UCSD-AML1 (cell line): Measurements from ENCODE around the gene S100A16.

Experiments
- DNase-seq: peaks from one replicate; lab custom pipeline; 2025; ENCODE audit not compliant: unreplicated experiment; lab: John Stamatoyannopoulos, UW

The S100A16 gene

GRCh38 chr1:153616144-153616916 is 3.4 kb upstream of the S100A16 start, which contains the start of gene S100A14:
Gene S100A14, minus strand, starts transcription at chr1:153616325. Its CDS starts 467 bp downstream, at chr1:153615858.
- DNase-seq: no peak

GRCh38 chr1:153615406-153615805 is 2.5 kb upstream of the S100A16 start:
- DNase-seq: no peak

GRCh38 chr1:153614906-153615305 is 2.0 kb upstream of the S100A16 start:
- DNase-seq: no peak

GRCh38 chr1:153614189-153614900 is 1.4 kb upstream of the S100A16 start:
- no peak for DNase-seq

- DNase-seq: no peak
Observed at GRCh38 chr1:153613406-153613805, 469 bp upstream of the S100A16 start.

GRCh38 chr1:153612111-153612754 is 704 bp downstream of the S100A16 start:
- no peak for DNase-seq

GRCh38 chr1:153611356-153611755 is 1.6 kb downstream of the S100A16 start:
- no peak for DNase-seq

GRCh38 chr1:153610811-153611301 is 2.1 kb downstream of the S100A16 start:
- no peak for DNase-seq

- peak; percentile 27 for DNase-seq
Observed at GRCh38 chr1:153610334-153610733, 2.6 kb downstream of the S100A16 start.

- no peak for DNase-seq
Observed at GRCh38 chr1:153609585-153609907, 3.4 kb downstream of the S100A16 start.

GRCh38 chr1:153608742-153609584 is 4.0 kb downstream of the S100A16 start:
- DNase-seq: peak; percentile 73

- DNase-seq: no peak
Observed at GRCh38 chr1:153608089-153608682, 4.8 kb downstream of the S100A16 start.

GRCh38 chr1:153607381-153607780 is 5.6 kb downstream of the S100A16 start:
- DNase-seq: no peak

- no peak for DNase-seq
Observed at GRCh38 chr1:153606194-153606593, 6.7 kb downstream of the S100A16 start.

GRCh38 chr1:153602749-153603148 is 10.2 kb downstream of the S100A16 start:
- DNase-seq: no peak

- DNase-seq: no peak
Observed at GRCh38 chr1:153599847-153600246, 13.1 kb downstream of the S100A16 start.

GRCh38 chr1:153598309-153599172 is 14.4 kb downstream of the S100A16 start:
- DNase-seq: peak; percentile 54

GRCh38 chr1:153597206-153597605 is 15.7 kb downstream of the S100A16 start:
- no peak for DNase-seq

GRCh38 chr1:153592748-153593147 is 20.2 kb downstream of the S100A16 start:
- DNase-seq: no peak

- no peak for DNase-seq
Observed at GRCh38 chr1:153588482-153588881, 24.5 kb downstream of the S100A16 start.
